Measurements from ENCODE around the gene FCGR1A.
"Not testable (repeated sequence)": the region's sequence is repeated elsewhere in the genome, so short reads cannot be mapped to it uniquely, and the experiment has no call there.

FCGR1A gene

GRCh38 chr1:149782600-149782999 is at the start of gene FCGR1A:
Gene FCGR1A (plus strand): TSS chr1:149782694. CDS start chr1:149782744, 50 bp downstream.
- DNase-seq (ENCODE audit: low spot score) = not testable (repeated sequence)

- DNase-seq (ENCODE audit: low spot score) = not testable (repeated sequence)
Observed at GRCh38 chr1:149732781-149733180, 49.7 kb upstream of the FCGR1A start.

DNA sequence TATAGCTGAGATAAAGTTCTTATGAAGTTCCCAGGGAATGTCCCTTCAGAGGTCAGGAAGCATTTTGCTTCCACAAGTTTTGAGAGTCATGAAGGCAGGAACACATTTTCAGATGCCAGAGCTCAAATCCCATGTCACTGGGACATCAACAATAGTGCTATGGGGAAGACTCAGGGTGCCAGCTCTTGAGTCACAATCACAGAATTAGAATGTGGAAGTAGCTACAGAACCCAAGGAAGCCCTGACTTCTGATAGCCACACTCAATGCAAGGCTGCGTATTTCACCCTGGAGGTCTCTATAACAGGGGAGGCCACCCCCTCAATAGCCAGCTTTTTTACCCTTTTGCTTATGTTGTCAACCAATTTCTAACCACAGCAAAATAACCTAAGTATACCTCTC is 47.8 kb upstream of the FCGR1A start:
- not testable (repeated sequence) for DNase-seq (ENCODE audit: low spot score)

DNA sequence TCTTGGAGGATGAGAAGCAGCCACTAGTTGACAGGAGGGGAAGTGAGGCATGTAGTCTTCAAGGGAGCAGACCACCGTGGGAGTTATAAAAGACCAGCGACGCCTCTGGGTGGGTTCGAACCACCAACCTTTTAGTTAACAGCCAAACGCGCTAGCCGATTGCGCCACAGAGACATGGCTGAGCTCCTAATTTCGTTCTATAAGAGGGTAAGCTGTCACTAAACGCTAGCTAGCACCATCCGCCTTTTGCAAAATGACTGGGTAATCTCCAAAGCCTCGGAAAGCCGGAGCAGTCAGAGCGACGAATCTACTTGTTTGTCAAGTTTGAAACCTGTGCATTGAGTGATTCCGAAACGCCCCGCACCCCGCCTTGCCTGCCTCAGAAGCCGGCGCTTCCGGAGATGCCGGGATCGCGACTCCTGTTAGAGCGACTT is 42.3 kb upstream of the FCGR1A start:
- DNase-seq (ENCODE audit: low spot score) = peak; percentile 24

GRCh38 chr1:149740590-149741230 is 41.8 kb upstream of the FCGR1A start:
- not testable (repeated sequence) for DNase-seq (ENCODE audit: low spot score)

- not testable (repeated sequence) for DNase-seq (ENCODE audit: low spot score)
Observed at GRCh38 chr1:149741914-149742313, 40.6 kb upstream of the FCGR1A start.

DNA sequence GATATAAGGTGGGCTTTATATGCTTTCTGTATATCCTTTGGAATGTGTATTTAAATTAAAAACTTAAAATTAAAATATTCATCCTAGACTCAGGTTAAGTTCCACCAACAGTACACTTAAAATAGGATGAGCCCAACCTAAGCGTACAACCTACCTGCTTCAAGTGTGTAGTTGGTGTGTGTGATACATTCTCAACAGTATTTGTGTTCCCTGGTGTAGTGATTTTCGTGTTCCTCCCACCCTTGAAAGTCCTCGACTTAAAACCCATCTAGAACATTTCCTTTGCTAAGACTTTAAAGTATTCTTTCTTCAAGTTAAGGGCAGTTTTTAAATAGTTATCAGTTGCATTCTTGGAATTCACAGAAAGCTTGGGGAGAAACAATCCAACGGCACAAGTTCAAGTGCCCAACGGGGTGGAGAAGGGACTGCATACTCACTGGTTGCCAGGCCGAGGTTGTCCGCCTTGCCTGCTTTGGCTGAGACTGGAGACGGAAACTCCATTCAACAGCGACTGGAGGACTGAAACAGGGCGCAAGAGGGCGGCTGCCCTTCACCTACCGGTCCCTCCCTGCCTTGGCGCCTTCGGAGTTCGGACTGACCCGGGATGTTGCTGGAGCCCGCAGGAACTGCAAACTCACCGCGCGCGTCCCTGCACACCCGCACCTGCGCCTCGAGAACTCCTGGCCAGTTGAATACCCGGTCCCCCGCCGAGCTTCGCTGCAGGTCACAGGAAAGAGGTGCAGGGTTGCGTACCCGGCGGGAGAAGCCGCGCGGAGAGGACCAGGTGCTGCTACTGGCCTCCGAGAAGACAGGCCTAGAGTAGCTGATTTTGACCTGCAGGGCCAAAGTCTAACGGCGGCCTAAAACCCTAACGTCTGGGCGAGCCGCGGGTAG is 35.8 kb upstream of the FCGR1A start:
- DNase-seq (ENCODE audit: low spot score) = not testable (repeated sequence)

DNA sequence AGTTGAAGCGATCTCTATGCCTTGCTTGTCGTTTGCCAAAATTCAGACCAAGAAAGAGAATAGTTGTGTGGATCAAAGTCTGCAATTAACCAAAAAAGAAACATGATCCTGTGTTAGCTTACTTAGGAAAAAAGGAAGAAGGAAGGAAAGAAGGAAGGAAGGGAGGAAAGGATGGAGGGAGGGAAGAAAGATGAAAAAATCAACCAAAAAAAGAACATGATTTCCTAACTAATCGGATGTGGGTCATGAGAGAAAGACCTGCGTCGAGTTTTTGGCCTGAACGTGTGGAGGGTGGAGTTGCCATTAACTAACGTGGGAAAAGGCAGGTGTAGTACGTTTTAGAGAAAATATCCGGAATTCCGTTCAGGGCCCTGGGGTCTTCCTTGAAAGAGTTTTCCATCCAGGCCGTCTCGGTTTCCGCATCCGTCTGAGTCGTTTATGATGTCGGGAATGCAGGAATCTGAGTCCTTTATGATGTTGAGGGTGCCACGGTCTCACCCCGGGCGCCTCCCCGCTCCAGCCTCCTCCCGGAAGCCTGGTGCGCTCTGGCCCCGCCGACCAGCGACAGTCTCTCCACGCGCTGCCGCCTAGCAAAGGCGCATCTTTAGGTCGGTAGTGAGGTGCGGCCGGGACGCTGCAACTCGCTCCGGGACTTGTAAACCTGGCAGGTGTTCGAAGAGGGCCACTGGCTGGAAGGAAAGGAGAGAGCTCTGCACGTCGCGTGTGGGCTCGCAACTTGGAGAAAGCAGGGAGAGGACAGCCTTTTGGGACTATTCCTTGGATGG is 34.9 kb upstream of the FCGR1A start:
- DNase-seq (ENCODE audit: low spot score) = not testable (repeated sequence)

DNA sequence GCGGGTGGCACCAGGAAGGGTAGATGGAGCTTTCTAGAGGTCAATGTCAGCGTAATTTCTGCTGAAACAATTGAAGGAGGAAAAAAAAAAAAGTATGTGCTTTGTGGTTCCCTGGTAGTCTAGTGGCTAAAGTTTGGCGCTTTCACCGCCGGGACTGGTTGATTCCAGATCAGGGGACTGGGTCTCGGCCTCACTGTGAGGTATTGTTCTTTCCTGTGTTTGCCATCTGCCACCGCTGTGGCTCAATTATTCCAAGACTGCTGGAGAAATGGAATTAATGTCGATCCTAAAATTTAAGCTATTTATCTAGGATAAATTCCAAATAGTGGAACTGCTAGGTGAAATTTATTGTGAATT is 34.4 kb upstream of the FCGR1A start:
- not testable (repeated sequence) for DNase-seq (ENCODE audit: low spot score)

DNA sequence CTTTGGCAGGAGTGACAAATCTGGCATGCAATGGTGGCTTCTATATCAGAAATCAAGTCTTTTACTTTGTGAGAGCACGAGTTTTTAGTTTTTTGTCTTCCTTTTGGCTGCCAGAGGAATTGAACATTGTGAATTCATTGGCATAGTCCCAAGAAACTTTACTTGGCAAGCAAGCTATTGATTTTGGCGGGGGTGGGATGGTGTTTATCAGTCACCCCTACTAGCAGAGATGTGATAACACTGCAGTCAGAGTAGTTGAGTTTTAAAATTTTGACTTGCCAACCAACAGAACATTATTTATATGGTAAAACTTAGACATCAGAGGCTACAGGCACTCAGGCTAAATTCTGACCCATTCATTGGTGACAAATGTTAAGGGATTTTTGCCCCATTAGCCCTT is 31.9 kb upstream of the FCGR1A start:
- DNase-seq (ENCODE audit: low spot score) = not testable (repeated sequence)

DNA sequence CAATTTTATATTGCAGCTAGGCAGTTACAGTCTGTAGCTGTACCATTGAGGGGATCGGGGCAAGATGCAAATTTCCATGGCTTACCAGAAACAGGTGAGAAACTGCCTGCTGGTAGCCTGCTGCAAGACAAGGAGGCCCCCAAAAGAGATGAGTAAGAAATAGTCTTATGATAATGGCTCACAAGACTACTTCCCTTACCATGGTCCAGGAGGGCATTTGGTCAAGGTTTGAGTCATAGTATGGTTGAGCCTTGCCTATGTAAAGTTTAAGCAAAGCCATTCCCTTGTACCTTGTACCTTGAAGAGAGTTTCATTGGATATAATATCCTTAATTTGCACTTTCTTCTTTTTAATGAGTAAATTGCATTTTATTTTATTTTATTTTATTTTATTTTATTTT is 30.3 kb upstream of the FCGR1A start:
- DNase-seq (ENCODE audit: low spot score) = not testable (repeated sequence)

GRCh38 chr1:149753466-149753865 is 29.0 kb upstream of the FCGR1A start:
- not testable (repeated sequence) for DNase-seq (ENCODE audit: low spot score)

GRCh38 chr1:149755294-149755693 is 27.2 kb upstream of the FCGR1A start:
- not testable (repeated sequence) for DNase-seq (ENCODE audit: low spot score)

GRCh38 chr1:149762294-149762693 is 20.2 kb upstream of the FCGR1A start:
- DNase-seq (ENCODE audit: low spot score) = not testable (repeated sequence)

GRCh38 chr1:149764087-149764800 is 18.2 kb upstream of the FCGR1A start:
- not testable (repeated sequence) for DNase-seq (ENCODE audit: low spot score)

- DNase-seq (ENCODE audit: low spot score) = not testable (repeated sequence)
Observed at GRCh38 chr1:149766241-149766640, 16.3 kb upstream of the FCGR1A start.

DNA sequence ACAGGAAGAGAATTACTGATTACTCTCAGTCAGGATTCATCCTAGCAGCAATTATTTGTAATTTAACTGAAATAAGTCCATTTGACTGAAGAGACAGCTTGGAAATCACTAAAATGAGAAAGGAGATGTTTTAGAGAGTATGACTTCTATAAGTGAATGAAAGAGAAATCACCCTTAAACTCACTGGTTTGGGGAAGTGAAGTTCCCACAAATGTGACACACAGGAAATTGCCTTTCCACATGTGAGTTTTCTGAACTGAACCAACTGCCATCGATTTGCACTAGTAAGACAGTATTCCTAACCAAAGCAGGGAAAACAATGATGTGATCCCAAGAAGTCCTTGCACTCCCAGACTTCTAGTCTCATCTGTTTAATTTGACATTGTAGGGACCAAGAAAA is 13.3 kb upstream of the FCGR1A start:
- DNase-seq (ENCODE audit: low spot score) = not testable (repeated sequence)

DNA sequence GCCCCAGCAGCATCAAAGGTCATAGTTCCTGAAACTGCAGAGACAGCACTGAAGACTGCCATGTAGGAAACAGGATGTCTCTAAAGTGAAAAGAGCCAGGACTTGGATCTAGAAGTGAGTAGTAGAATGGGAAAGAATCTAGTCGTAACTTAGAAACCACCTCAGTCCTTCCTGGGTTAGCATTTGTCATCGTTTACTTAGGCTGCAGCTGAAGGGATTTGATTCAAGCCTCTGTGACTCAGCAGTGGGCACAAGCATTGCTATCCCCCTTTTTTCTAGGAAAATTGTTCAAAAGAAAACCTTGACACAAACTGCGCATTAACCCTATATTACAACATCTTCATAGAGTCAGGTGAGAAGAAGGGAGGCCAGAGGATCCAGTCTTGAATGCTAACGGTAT is 11.8 kb upstream of the FCGR1A start:
- DNase-seq (ENCODE audit: low spot score) = not testable (repeated sequence)

GRCh38 chr1:149771653-149772425 is 10.7 kb upstream of the FCGR1A start:
- DNase-seq (ENCODE audit: low spot score) = not testable (repeated sequence)

DNA sequence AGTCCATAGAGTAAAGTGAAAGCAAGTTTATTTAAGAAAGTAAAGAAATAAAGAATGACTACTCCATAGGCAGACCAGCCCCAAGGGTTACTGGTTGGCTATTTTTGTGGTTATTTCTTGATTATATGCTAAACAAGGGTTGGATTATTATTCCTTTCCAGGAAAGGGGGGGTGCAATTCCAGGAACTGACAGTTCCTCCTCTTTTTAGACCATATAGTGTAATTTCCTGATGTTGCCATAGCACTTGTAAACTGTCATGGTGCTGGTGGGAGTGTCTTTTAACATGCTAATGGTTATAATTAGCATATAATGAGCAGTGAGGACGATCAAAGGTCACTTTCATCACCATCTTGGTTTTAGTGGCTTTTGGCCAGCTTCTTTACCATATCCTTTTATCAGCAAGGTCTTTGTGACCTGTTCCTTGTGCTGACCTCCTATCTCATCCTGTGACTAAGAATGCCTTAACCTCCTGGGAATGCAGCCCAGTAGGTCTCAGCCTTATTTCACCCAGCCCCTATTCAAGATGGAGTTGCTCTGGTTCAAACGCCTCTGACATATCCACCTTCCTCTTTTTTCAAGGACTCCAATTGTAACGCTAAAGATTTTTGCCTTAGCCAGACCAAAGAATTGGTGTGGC is 6.9 kb upstream of the FCGR1A start:
- DNase-seq (ENCODE audit: low spot score) = peak; percentile 6
